T-helper 1 cell (primary cell): ENCODE results near the gene EMC9.

Experiments
- DNase-seq, 5 donors: peaks; one replicate each; pipeline ENCODE4 v3.0.0-alpha.2; 2012 to 2020
- total RNA-seq, 4 donors: gene quantifications; one replicate each; lab custom pipeline; 2026; lab: John Stamatoyannopoulos, UW

The EMC9 gene, protein sequence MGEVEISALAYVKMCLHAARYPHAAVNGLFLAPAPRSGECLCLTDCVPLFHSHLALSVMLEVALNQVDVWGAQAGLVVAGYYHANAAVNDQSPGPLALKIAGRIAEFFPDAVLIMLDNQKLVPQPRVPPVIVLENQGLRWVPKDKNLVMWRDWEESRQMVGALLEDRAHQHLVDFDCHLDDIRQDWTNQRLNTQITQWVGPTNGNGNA
- total RNA-seq = 4.5 to 6.7 (median 5.2) reads per million in 4 donors

DNA sequence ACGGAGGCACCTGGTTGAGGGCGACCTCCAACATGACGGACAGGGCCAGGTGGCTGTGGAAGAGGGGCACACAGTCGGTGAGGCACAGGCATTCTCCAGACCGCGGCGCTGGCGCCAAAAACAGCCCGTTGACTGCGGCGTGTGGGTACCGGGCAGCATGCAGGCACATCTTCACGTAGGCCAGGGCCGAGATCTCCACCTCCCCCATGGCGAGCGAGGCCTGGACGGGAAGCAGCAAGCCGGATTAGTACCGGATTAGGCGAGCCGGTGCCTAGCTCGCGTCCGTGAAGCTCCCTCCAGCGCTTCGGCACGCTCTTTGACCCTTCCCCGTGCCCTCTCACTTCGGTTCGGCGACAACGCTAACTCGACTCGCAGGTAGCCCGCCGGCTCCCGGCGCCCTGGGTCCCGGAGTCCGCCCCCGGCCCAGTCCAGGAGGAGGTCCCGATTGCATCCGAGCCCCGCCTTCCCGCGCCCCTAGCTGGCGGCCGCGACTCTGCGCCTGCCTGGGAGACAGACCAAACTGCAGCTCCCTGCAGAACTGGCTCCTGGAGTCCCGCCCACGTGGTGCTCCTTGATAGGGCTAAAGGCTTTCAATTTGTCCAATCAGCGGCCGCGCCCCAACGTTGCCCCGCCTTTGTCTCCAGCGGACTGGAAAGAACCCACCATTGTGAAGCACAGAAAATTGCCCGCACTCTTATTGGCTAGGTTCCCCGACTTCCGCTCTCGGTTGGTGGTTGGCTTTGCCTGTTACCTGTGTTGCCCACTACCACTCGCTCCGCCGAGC lies at the start of gene EMC9:
Gene EMC9, minus strand, starts transcription at position 495 of the 784 bp plus-strand sequence. Its CDS starts 287 bp downstream, at position 208.
- DNase-seq = peak; percentile 98 to 100 (median 99)

DNA sequence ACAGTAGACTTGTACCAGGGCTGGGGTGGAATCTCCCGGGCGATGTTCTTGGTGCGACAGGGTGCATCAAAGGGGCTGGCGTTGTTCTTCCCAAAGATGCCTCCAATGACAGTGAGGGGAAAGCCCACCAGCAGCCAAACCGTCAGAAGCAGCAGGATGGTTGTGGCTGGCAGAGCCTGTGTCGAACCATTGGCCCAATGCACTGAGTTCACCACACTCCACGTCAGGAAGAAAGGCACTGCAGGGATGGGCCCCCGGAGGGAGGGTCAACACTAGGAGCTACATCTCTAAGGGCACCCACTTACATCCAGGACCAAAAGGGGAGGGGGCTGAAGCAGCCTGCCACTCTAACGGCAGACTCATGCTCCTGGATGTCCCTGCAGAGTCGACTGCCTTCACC lies 49.0 kb upstream of the EMC9 start:
- no peak for DNase-seq

DNA sequence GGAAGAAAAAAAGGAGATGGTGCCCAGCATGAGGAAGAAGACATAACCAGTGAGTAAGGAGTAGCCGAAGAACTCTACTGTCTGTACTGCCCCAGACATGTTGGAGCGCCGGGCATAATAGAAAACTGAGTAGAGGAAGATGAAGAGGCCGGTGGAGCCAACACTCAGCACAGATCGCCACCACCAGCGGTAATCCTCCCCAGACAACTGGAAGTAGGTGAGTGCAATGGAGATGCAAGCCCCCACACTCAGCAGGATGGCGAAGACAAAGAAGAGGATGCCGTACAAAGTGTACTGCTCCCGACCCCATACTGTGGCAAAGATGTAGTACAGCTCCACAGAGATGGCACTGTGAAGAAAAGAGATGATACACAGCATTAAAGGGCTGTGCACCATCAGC lies 48.1 kb upstream of the EMC9 start:
- no peak for DNase-seq

DNA sequence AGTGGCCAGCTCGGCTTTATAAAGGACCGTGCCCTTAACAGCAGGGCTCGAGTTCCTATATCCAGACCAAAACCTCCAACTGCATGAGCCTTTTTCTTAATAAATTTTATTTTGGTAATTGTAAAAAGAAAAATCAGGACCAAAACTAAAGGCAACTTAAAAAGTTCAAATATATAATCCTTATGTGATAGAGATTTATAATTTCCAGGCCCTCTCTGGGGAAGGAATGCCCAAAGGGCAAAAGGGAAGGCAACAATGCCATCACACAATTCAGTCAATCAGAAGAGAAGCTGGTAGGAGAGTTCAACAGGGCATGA lies 47.6 kb upstream of the EMC9 start:
- no peak for DNase-seq

DNA sequence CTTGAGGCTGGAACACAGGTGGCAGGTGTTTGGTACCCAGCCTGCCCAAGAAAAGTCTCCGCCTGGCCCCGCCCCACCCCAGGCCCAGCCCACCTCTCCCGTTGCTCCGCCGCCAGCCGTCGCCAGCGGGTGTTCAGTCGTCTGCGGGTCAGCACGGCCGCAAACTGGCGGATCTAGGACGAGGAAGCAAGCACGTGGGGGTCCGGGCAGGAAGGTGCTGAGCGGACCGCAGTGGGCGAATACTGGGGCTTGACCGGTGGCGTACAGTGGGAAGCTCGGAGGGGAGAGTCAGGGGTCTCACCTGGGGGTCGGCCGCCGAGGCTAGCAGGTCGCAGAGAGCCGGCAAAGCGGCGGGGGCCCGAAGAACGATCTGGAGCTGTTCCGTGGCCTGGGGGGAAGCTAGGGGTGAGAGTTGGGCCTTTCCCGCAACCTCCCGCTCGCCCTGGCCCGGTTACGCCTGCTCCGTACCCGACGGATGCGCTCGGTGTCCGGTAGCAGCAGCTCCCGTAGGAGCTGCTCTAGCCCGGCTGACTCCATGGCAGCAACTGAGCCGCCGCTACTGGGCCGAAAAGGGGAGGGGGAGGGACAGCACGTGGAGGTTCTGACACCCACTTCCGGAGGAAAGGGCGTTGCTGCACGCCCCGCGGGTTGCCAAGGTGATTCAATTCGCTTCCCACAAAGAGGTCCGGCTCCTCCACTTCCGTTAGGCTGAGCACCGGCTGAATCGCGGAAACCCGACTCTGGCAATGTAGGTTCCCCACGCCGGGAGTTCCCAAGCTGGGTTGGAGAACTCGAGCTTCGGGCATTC lies 47.1 kb upstream of the EMC9 start, which contains the start of gene IPO4:
Gene IPO4, minus strand, starts transcription at position 566 of the 808 bp plus-strand sequence. Its CDS starts 29 bp downstream, at position 537.
- peak; percentile 92 to 96 (median 94) for DNase-seq

DNA sequence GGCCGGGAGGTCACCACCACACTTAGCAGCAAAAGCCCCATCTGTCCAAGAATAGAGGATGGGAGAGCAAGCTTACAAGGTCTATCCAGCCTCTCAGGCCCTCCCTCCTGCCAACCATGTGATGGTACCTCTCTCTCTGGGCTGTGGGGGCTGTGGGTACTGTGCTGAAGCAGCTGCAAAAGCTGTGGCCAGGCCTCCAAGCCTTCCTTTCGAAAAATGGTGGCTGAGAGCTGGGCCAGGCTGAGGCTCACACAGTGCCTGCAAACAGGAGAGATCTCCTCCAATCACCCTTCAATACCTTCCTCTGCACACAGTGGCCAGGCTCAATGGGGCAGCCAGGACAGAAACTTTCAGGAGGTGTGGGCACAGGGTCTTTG lies 46.1 kb upstream of the EMC9 start:
- no peak for DNase-seq

DNA sequence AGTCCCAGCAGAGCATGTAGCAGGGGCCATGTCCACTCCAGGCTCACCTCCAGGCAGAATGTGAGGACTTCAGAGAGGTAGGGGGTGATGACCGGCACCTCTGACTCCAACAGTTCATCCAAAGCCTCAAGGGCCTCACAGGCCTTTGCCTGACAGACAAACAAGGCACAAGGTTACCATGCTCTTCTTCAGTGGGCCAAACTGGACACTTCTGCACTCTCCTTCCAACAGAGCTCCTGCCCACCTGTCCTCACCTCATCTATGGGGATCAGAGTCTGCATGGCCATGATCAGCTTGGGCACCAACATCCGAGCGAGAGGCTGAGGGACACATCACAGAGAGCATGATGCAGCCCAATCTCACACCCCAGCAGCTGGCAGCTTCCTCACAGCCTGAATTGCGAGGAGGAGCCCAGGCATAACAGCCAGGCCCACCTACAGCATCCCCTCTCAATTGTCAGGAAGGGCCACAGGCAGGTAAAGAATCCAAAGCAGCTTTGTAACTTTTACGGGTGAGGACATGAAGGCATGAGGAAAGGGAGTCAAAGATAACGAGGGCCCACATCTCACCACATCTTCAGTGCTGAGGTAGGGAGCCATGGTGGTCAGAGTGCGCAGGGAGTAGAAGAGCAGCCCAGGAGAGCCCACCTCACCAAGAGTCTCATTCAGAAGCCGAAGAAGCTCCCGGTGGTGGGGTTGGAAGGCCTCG lies 45.6 kb upstream of the EMC9 start:
- no peak for DNase-seq

DNA sequence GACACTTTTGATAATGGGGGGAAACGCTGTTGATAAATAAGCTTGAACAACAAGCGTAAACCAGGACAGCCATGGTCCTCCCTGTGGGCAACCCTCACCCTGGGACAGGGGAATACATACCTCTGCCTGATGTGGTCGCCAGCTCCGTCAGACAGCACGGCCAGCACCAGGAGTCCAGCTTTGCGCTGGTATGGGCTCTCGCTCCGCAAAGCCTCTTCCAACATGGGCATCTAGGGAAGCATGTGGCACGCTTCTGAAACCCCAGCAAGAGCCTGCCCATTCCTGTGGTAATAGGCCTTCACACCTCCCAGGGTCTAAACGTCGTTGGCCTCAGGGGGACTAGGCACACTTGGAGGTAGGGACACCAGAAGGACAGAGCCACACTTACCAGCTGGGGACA lies 44.4 kb upstream of the EMC9 start:
- no peak for DNase-seq

DNA sequence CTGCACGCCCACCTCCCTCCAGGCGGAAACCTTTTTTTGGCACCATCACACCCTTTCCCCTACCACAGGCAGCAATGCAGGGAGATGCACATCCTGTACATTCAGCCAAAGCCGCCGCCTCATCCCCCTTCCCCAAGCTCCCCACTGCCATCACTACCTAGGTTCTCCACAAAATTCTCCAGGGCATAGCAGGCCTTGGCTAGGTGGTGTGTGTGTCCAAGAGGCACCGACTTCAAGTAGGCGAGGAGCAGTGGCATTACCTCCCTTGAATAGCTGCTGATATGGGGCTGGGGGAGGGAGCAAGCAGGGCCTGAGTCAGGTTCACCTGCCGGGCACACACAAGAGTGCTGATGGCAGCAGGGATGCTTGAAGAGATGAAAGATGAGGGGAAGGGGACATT lies 43.6 kb upstream of the EMC9 start:
- DNase-seq = no peak

DNA sequence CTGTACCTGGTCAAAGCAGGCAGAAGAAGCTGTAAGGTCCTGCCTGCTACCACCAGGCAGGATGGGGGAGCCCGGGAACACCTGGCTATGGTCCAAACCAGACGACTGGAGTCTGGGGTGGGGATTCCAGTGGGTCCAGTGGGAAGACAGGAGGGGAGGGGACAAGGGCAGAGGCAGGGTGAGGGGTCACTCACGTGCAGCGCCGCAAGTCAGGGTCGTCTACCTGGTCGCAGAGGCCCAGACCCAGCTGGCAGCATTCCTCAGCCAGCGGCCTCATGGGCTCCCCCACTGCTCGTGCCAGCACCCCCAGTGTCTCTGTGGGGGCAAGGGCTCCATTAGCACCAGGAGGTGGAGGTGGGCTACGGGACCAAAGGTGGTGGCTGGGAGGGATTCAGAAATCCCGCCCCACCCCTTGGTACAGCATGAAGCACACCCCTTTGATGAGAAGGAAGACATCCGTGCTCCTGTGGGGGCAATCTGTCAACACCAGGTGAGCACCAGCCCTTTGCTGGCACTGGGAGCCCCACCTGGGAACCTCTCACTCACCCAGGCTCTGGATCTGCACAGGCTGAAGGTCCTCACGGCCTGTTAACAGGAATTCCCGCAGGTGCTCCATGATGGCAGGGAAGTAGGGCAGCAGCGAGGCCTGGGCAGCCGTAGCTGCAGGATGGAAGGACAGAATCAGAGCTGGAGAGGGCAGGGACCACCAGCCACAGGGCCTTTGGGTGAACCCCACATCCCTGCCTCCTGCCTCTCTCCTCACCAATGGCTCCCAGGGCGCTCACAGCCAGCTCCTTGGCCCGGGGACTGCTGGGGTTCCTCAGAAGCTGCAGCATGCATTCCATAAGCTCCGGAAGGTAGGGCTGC lies 42.9 kb upstream of the EMC9 start:
- no peak for DNase-seq

DNA sequence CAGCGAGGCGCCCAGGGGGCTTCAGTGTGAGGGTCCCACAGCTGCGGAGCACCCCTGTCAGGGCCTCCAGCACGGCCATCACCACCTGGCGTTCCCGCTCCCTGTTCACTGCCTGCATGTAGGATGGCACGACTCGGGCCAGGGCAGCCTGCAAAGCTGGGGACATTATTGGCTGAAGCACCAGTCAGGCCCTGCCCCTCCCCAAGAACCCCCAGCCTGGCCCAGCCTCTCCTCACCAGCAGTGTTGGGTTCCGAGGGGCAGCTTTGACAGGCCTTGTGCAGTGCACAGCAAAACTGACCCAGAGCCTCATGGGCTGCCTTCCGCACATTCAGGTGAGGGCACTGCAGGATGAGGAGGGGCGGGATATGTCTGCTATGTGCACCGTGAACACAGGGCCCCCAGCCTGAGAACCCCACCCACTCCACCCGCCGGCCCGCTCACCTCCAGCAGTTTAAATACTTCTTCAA lies 41.7 kb upstream of the EMC9 start:
- DNase-seq = no peak

DNA sequence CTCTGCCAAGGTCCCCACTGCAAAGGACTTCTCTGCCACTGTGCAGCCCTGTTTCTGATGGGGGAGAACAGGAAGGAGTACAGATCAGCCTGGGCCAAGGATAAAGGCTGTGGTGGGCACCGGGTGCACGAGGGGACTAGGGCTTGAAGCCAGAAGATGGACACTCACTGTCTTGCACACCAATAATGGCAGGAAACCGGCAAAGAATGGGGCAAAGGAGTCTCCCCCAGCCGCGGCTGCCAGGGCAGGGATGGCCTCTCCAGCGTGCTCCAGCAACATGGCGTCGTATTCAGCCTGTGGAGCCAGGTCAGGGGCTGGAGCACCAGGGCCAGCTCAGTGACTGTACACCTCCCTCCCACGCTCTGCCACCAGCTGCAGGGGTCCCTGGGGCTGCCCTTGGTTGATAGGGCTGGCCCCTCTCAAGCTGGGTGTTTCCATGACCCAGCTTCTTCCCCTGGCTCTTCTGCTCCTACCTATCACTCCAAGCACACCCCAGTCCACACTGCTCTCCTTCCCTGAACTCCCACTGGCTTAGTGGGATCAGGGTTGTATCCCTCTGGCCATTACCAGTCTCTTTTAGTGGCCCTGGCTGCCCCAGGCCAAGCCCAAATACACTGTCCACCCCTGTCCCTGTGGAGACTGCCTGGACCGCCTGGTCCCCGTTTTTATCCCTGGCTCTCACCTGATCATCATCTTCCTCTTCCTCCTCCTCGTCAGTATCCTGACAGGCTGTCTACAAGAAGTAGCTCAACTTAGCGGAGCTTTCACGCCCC lies 40.9 kb upstream of the EMC9 start:
- no peak for DNase-seq

DNA sequence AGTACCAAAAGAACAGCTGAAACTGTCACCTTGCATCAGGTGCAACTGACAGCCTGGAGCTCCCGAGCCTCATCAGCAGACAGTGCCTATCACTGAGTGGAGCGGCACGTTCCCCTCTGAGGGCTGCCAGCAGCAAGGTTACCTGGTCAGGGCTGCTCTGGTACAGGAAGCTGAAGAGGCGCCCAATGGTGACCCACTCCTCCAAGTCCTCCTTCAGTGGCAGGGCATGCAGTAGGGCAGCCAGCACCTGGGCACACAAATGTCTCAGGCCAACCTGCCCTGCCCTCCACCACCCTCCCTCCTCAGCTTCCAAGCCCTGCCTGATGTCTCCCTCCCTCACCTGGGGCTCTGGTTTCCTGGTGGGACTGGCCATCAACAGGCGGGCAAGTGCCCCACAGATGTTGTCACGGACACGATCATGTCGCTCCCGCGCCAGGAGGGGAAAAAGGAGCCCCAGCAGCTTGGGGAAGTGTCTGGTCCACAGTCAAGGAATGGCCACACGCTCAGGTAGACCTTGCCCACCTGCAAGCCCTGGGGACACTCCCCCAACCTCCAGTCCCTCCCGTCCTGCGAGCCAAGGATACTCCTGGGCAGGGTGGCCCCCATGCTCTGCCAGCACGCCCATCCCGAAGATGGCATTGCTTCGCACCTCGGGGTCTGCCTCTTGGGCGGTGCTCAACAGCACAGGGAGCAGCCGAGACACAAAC lies 40.1 kb upstream of the EMC9 start:
- DNase-seq = no peak

DNA sequence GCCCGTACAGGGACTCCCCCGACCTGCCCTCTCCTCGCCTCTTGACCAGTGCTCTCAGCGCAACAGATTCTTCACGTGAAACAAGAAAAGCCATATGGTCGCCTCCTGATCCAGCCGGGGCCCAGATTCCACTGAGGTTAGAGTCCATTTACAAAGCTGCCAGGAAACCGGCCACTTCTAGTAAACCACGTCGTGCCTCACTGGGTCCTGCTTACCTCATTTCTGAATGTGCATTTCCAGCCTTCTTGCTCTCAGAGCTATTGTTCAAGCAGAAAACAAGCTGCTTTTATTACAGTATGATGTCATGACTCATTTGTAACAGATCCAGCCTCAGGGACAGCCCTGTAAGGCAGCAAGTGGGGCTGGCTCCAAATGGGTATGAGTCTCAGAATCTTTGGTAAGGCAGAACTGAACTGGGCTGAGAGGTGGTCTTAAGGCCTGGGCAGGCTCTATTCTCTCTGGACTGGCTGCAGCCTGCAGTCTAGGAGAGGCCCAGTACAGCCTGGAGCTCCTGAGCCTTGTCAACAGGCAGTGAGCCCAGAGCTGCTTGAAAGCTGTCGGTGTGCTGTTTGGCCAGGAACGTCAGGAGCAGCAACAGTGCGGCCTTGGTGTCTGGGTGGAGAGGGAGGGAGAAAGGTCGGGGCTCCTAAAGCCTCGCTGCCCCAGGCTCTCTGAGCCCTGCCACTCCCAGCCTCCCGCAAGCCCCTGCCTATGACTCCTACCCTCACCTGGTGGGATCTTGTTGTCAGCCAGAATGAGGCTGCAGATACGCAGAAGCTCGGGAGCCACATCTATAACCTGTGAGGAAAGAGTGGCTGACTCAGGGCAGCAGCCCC lies 38.8 kb upstream of the EMC9 start:
- no peak for DNase-seq

DNA sequence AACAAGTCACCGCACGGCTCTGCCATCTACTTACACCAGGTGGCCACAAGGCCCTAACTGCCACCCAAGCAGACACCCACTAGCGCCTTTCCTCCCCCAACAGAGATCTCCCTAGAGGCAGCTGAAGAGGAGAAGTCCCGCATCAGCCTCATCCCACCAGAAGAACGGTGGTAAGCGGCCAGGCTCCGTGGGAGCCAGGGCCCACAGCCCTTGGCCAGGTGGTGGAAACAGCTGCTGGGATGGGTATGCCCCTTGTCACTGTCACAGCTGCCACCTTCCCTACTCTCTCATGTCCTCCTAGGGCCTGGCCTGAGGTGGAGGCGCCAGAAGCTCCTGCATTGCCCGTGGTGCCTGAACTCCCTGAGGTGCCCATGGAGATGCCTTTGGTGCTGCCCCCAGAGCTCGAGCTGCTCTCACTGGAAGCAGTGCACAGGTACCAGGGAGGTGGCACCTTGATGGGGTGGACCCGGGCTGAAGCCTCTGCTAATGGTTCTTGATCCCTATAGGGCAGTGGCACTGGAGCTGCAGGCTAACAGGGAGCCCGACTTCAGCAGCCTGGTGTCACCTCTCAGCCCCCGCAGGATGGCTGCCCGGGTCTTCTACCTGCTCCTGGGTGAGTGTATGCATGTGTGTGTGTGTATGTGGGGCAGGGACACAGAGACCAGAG lies 38.0 kb upstream of the EMC9 start:
- DNase-seq = no peak

DNA sequence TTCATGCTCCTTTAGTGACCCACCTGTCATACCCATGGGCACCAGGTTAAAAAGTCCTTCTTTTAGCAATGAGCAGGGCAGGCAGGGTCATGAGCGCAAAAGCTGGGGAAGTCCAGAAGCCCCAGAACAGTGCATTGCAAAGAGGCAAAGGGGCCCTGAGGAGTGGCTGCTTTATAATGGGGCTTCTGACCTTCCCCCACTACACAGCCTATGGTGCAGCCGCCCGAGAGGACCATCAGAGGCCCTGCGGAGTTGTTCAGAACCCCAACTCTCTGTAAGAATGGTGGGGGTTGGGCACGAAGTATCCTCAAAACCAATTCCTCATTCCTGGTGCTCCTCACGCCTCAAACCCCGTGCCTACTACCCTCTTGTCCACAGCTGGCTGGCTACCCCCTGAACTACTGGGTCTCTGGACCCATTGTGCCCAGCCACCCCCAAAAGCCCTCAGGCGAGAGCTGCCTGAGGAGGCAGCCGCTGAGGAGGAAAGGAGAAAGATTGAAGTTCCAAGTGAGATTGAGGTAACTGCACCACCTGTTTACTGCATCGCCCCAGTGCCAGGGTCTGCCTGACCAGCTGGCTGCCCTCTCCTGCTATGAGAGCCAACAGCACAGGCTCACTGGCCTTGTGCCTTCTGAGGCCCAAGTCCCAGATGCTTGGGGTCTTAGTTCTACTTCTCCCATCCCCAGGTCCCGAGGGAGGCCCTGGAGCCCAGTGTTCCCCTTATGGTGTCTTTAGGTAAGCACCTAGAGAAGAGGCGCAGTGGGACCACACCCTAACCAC lies 37.2 kb upstream of the EMC9 start:
- DNase-seq = no peak

DNA sequence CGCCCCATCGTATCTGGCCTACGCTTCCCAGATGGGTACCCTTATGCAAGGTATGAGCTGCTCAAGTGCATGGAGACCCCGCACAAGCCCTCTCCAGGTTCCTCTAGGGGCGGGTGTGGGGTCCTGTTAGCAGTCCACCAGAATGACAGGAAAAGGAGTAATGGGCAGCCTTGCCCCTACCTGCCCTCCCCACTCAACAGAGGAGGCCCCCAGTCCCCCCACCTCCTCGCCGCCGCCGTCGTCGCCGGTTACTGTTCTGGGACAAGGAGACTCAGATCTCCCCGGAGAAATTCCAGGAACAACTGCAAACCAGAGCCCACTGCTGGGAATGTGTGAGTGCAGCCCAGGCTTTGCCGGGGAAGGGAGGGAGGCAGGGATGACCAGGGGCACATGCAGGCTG lies 36.5 kb upstream of the EMC9 start:
- DNase-seq = no peak
